NK-92 treated with Interleukin-12 subunit alpha and Interleukin-12 subunit beta, amount 100 ng/mL, for 24 hours (cell line): ENCODE measurements around the gene S100A7A.

Source experiments
- DNase-seq: peaks from one replicate; lab custom pipeline; 2025; lab: John Stamatoyannopoulos, UW

Gene S100A7A

GRCh38 chr1:153415850-153416570, at the start of gene S100A7A:
S100A7A (plus strand) TSS chr1:153416520; CDS start chr1:153418083, 1,563 bp downstream.
- DNase-seq, result no peak

GRCh38 chr1:153367090-153367489, 49.2 kb upstream of the S100A7A start:
- no peak for DNase-seq

GRCh38 chr1:153368495-153368894, 47.8 kb upstream of the S100A7A start:
- no peak for DNase-seq

- DNase-seq, result no peak
These were observed 46.2 kb upstream of the S100A7A start for GRCh38 chr1:153370146-153370545.

- DNase-seq, result no peak
These were observed 45.1 kb upstream of the S100A7A start for GRCh38 chr1:153371231-153371630.

- no peak for DNase-seq
These were observed 43.7 kb upstream of the S100A7A start for GRCh38 chr1:153372571-153372970.

DNA sequence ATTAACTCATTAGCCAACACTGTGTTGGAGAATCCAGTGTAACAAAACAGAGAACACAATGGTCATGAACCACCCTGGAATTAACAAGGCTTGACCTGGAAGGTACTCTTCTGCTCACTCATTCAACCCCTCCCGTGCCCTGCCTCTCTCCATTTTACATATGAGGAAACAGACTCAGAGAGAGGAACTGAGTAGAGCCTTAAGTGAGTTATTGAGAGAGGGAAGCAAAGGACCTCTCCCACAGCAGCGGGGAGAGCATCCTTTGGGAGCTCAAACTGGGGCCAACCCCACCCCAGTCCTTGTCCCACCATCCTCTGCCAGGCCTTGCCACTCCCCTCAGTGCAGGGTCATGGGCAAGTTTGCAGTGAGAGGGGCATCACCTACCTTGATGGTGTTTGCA, 42.2 kb upstream of the S100A7A start:
- DNase-seq, result no peak

GRCh38 chr1:153375511-153375910, 40.8 kb upstream of the S100A7A start, which contains the start of gene S100A12:
S100A12 (minus strand) TSS chr1:153375621; CDS start chr1:153374592, 1,029 bp downstream.
- peak; percentile 58 for DNase-seq

DNA sequence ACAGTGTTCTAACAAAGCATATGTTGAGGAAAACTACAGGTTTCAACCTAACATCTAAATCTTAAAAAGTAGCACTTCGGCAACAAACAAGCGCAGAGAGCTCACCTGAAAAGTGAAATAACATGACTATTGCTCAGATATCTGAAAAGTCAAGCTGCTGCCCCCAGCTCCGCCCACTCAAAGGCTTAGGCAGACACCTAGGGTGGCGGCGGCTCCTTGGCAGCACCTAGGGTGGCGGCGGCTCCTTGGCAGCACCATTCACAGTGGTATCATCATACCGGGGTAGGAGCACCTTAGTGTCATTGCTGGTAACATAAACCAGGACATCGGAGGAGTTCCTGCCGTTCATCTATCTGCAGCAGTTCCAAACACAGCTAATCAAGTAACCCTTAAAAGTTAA, 36.7 kb upstream of the S100A7A start:
- DNase-seq, result no peak

DNA sequence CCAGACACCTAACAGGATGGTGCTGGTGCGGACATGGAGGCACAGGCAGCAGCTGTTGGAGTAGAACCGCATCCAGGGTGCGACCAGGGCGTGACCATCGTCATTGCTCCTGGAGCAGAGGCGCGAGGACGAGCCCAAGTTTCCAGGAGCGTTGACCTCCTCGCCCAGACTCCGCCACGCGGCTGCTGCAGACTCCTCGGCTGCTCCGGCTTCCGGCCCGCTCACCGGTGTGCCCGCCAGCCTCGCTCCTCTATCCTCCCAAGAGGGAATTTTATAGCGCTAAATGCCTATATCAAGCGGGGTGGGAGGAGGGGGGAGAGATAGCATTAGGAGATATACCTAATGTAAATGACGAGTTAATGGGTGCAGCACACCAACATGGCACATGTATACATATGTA, 35.6 kb upstream of the S100A7A start:
- no peak for DNase-seq

DNA sequence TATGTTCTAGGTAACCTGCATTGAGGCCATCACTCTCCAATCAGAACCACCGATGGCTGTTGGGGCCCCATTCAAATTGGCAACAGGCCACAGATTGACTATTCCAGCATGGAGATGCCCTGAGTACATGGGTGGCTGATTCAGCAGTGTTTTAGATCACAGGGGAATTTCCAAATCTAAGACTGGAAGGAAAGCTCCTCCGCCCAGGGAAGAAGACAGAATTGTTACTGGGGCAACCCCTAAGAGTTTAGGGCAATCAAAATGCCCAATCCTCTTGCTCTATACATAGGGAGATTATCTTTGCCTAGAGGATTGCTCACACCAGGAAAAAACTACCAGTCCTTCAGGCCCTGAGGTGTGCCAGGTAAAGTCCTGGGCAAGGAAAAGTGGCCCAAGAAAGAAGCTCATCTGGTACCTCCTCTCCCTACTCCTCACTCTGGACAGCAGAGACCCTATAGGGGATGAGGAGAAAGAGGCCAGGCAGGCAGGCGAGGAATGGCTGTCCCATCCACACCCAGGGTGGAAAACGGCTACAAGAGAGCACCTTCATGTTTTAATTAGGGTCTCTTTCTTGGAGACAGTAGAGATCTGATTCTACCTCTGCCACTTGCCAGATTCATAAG, 31.3 kb upstream of the S100A7A start:
- DNase-seq, result no peak

GRCh38 chr1:153386500-153386901, 29.8 kb upstream of the S100A7A start:
- no peak for DNase-seq

DNA sequence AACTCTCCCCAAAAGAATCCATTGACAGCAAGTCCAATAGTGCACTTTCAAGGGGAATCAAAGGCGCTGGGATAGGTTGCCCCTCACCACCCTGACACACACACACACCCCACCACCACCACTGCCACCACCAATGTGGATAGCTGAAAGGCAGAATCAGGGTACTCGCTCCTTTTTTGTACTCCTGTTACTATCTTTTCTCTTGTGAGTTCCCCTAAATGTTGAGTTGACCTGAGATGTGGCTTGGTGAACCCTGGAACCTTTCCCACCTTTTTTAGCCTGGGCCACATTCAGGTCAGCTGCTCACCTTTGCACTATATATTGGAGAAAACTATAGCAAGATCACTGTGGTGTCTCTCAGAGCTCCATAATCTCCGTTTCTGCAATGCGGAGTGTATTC, 29.3 kb upstream of the S100A7A start:
- no peak for DNase-seq

DNA sequence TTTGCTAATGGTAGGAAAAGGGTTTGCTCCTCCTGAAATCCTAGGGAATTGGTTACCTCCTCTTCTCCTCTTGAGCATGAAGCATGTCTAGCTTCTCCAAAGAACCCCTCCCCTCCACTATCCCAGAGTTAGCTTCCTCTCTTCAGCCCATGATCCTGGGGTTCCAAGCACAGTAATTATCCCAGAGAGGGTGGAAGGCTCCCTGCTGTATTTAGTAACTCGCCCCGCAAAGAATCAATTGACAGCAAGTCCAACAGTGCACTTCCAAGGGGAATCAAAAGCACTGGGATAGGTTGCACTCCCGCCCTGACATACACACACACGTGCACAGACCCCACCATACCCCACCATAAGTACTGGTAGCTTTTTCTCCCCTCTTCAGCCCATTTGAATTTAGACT, 28.5 kb upstream of the S100A7A start:
- no peak for DNase-seq

DNA sequence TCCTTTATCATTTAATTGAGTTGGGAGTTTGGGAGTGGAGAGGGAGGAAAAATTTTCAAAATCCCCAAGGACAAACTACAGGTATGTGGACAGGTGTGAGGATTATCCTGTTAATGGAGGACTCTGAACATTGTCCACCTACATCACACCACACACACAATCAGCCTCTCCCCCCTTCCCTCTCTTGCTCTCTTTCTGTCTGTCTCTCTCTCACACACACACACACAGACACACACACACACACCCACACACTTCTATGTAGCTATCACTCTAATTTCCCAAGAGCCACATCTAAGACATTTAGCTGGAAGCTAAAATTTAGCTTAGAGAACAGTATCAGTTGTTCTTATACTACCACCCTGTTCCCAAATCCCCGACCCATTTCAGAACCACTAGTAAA, 26.9 kb upstream of the S100A7A start:
- no peak for DNase-seq

GRCh38 chr1:153389973-153390879, 26.1 kb upstream of the S100A7A start:
- DNase-seq, result no peak

GRCh38 chr1:153390938-153391710, 25.2 kb upstream of the S100A7A start, which contains the start of gene S100A8:
S100A8 (minus strand) TSS chr1:153391073; CDS start chr1:153390535, 538 bp downstream.
- DNase-seq, result peak; percentile 32

DNA sequence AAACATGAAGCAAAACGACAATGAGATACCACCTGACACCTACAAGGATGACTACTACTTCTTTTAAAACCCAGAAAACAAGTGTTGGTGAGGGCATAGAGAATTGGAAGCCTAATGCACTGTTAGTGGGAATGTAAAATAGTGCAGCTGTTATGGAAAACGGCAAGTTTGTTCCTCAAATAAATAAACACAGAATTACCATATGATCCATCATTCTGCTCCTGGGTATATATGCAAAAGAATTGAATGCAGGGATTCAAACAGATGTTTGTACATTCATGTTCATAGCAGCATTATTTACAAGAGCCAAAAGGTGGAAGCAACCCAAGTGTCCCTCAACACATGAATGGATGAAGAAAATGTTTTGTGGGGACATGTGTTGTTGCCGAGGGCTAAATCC, 24.1 kb upstream of the S100A7A start:
- DNase-seq, result no peak

DNA sequence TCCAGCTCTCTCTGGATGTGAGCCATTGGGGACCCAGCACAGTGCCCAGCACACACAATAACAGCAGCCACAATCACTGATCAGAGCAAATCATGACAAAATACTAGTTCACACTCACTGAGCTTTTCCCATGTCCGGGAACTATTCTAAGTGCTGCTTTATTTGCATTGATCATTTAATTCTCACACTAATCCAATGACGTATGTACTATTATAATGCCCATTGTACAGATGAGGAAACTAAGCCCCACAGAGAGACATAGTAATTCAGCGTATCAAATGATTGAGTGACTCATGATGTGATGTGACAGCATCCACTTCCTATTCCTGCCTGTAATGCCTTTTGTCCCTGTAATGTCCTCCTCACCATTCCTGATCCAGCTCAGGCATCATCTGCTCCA, 23.5 kb upstream of the S100A7A start:
- DNase-seq, result no peak

GRCh38 chr1:153393926-153394325, 22.4 kb upstream of the S100A7A start:
- no peak for DNase-seq

DNA sequence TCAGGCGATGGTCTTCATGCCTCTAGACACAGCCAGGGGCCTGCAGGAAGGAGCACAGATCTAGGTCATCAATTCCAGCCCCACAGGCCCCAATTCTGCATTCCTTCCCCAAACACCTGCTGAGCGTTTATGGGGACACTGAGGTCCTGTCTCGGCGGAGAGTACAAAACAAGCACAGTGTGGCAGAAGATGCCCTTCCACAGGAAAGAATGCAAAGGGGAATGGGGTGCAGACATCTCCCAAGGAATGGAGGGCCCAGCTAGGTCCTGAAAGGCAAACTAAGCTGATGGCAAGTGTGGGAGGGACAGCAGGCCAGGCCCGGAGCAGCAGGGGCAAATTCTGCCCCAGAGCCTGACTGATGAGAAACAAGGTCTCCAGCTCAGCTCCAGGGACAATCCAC, 21.9 kb upstream of the S100A7A start:
- DNase-seq, result no peak
